OCI-LY3 (cell line): ENCODE measurements around the gene HOXA3.

Experiments
- H2AFZ ChIP-seq: fragments of 200-600, 300-600 bp; shearing (Covaris generic); 2 replicates; pipeline ENCODE4 v1.6.0; 2014; ENCODE audit warnings: antibody characterized with exemption, low read depth, low read length
- H3K27ac ChIP-seq: fragments of 200-600, 300-600 bp; sonication (generic); 2 replicates; pipeline ENCODE4 v1.5.1; 2014; ENCODE audit warnings: mild to moderate bottlenecking, low read length, moderate library complexity, mixed read lengths
- H3K27me3 ChIP-seq: fragments of 200-600, 300-600 bp; sonication (generic); 2 replicates; pipeline ENCODE4 v1.6.1; 2014; ENCODE audit warnings: low read depth, low read length, mixed read lengths
- H3K36me3 ChIP-seq: fragments of 200-600, 300-600 bp; sonication (generic); replicated peaks from 2 replicates; pipeline ENCODE3; 2014; ENCODE audit warnings: low read depth, low read length, mixed read lengths
- H3K4me1 ChIP-seq: fragments of 300-600, 200-600 bp; sonication (generic); 2 replicates; pipeline ENCODE4 v1.6.1; 2014; ENCODE audit warnings: low read length, mixed read lengths
- H3K4me2 ChIP-seq: fragments of 200-600, 300-600 bp; sonication (generic); 2 replicates; pipeline ENCODE4 v1.6.1; 2014; ENCODE audit warnings: low read length, mixed read lengths
- H3K4me3 ChIP-seq: fragments of 300-600, 200-600 bp; sonication (generic); 2 replicates; pipeline ENCODE4 v1.5.1; 2014; ENCODE audit warnings: antibody characterized with exemption, mild to moderate bottlenecking, low read length, moderate library complexity
- H3K79me2 ChIP-seq: fragments of 300-600, 200-600 bp; shearing (Covaris generic); 2 replicates; pipeline ENCODE4 v1.6.1; 2014; ENCODE audit warnings: mild to moderate bottlenecking, low read length, mixed read lengths
- H3K9ac ChIP-seq: fragments of 300-600, 200-600 bp; shearing (Covaris generic); 2 replicates; pipeline ENCODE4 v1.6.0; 2014; ENCODE audit warnings: mild to moderate bottlenecking, low read length, moderate library complexity
- H3K9me3 ChIP-seq: fragments of 200-600, 300-600 bp; shearing (Covaris generic); 2 replicates; pipeline ENCODE4 v1.6.1; 2014; ENCODE audit warnings: low read length, mixed read lengths; ENCODE audit not compliant: insufficient read depth
- H4K20me1 ChIP-seq: fragments of 200-600, 300-600 bp; sonication (generic); 2 replicates; pipeline ENCODE4 v1.6.1; 2016; ENCODE audit warnings: low read length, mixed read lengths; ENCODE audit not compliant: insufficient read depth
- EZH2phosphoT487 ChIP-seq: fragments of 200-600 bp; shearing (Covaris generic); IDR thresholded peaks from 2 replicates; pipeline ENCODE4 v1.6.1; 2018; ENCODE audit warnings: antibody characterized with exemption, mixed run types, low read depth
- TF ChIP-seq, protein P1 (sequence below): fragments of 200-600, 300-600 bp; sonication (generic); IDR thresholded peaks from 2 replicates; pipeline ENCODE4 v1.5.1; 2014; ENCODE audit warnings: antibody characterized with exemption, low read length, low read depth

HOXA3 gene

DNA sequence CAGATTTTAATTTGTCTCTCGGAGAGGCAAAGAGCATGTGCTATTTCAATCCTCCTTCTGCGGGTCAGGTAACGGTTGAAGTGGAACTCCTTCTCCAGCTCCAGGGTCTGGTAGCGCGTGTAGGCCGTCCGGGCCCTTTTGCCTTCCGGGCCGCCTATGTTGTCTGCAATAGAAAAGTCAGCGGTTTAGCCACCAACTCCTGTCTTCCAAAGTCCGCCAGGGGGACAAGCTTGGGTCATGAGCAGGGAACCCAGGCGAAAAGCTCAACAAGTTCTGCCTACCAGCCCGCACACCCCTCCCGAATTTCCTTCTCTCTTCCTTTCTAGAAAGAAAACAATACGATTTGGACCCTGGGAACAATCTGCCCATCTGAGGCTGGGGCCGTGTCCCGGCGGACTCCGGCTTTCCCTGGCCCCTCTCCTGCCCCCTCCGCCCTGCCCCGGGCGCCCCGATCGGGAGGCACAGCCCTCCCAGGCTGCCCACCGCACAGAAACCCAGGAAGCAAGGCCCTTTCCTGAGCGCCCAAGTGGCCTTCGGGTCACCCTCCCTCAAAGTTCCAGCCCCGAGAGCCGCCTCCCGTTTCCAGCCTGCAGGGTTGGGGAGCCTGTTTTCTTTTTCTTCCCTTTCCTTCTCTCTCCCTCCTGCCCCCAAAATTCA is 10.3 kb downstream of the HOXA3 start:
- Histone ChIP-seq H2AFZ (no peak overlapping the region), H3K9ac (peak overlapping the region; percentile 57), H4K20me1 (no peaks in the 10 kb centered on the region), H3K79me2 (no peaks in the 10 kb centered on the region), H3K4me1 (0 out of 2 replicates have a peak, but pooled peaks cover 3% of the 10 kb centered on the region), H3K27ac (no peak overlapping the region), H3K9me3 (no peaks in the 10 kb centered on the region), H3K4me2 (peak overlapping the region; percentile 96), H3K27me3 (peaks cover 6% of the 10 kb centered on the region), H3K36me3 (no peaks in the 10 kb centered on the region), H3K4me3 (peak overlapping the region; percentile 88)
- TF ChIP-seq EZH2phosphoT487, result no peak
- TF ChIP-seq, protein P1, sequence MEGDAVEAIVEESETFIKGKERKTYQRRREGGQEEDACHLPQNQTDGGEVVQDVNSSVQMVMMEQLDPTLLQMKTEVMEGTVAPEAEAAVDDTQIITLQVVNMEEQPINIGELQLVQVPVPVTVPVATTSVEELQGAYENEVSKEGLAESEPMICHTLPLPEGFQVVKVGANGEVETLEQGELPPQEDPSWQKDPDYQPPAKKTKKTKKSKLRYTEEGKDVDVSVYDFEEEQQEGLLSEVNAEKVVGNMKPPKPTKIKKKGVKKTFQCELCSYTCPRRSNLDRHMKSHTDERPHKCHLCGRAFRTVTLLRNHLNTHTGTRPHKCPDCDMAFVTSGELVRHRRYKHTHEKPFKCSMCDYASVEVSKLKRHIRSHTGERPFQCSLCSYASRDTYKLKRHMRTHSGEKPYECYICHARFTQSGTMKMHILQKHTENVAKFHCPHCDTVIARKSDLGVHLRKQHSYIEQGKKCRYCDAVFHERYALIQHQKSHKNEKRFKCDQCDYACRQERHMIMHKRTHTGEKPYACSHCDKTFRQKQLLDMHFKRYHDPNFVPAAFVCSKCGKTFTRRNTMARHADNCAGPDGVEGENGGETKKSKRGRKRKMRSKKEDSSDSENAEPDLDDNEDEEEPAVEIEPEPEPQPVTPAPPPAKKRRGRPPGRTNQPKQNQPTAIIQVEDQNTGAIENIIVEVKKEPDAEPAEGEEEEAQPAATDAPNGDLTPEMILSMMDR, result no peak

DNA sequence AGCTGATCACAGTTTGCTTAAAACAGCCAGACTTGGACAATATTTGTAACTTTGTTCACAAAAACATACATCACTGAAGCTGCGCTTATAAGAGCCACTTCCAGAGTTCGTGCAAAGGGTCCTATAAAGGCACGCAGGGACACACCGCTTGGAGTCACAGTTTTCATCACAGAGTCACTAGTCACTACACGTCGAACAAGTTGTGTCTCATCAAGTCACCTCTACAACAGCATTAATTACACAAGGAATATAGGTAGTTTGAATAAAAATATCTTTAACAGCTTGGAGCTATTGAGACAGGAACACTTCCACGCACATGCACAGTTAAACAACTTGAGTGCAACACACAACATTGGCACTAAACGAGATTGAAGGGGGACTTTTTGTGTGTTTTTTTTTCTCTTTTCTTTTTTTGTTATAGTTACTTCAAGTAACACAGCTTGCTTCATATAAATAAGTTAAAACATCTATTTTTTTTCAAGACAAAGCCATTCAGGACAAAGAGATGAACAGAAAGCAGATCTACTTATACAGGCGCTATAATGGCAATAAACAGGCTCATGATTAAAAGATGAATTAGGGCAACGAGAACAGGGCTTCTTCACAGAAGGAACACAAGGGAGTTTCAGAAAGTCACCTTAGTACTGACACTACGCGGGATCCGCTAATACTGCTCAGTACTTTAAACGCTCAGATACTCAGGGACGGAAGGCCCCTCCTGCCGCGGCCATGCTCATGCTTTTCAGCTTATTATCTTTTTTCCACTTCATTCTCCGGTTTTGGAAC is 11.1 kb downstream of the HOXA3 start:
- Histone ChIP-seq H3K36me3 (no peaks in the 10 kb centered on the region), H3K9ac (no peak overlapping the region), H3K27me3 (peaks cover 6% of the 10 kb centered on the region), H3K4me2 (no peak overlapping the region), H3K4me3 (no peak overlapping the region), H3K9me3 (no peaks in the 10 kb centered on the region), H3K79me2 (no peaks in the 10 kb centered on the region), H3K27ac (no peak overlapping the region), H3K4me1 (peaks cover 6% of the 10 kb centered on the region; the same call in 1 of the 2 replicates), H4K20me1 (no peaks in the 10 kb centered on the region), H2AFZ (no peak overlapping the region)
- TF ChIP-seq, protein P1, result no peak
- no peak for TF ChIP-seq EZH2phosphoT487

DNA sequence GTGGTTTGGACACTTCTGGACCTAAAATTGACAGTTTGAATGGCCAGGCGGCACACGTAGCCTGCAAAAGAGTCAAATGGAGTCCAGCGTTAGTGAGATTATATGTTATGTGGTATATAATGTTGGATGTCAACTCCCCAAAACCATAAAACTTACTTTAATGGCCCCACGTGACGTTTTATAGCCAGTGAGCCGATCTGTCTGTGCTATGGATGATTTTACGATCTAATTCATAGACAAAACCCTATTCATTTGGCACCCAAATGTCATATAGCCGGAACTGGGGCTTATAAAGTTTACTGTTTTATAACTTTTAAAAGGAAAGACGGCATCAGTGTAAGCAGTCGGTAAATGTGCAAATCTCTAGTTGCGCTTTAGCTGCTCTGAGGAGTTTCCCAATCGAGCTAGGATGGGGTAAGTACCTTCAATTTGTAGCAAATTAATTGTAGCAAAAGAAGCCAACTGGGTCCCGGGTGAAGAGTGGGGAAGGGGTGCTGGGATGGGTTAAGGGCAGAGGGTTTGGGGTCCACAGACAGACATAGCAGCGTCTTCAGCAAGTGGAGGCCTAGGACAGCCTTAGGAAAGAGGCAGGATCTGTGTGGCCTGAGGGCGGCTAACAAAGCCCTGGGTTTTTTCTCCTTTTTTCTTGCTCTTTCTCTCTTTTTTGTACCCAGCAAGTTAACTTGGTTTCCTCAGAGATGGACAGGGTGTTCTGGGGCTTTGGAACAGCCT is 12.1 kb downstream of the HOXA3 start:
- no peak overlapping the region for H3K27ac ChIP-seq
- H3K79me2 ChIP-seq, result no peaks in the 10 kb centered on the region
- TF ChIP-seq EZH2phosphoT487, result no peak
- TF ChIP-seq, protein P1, result no peak
- H3K27me3 ChIP-seq, result peaks cover 6% of the 10 kb centered on the region
- H2AFZ ChIP-seq, result no peak overlapping the region
- H3K4me2 ChIP-seq, result no peak overlapping the region
- no peak overlapping the region for H3K9ac ChIP-seq
- H3K4me3 ChIP-seq, result no peak overlapping the region
- H3K9me3 ChIP-seq, result no peaks in the 10 kb centered on the region
- no peaks in the 10 kb centered on the region for H3K36me3 ChIP-seq
- peaks cover 16% of the 10 kb centered on the region for H3K4me1 ChIP-seq
- no peaks in the 10 kb centered on the region for H4K20me1 ChIP-seq
